Left renal cortex interstitium (tissue), 4 donors: Measurements from ENCODE around the gene NR5A1. TPM values are rescaled to one million over a fixed set of nuclear protein-coding genes. Genes with fewer than 3 reads are reported as not detected.

Experiments used
- DNase-seq, 4 donors: peaks; one replicate each; pipeline ENCODE4 v3.0.0-alpha.2; 2013; ENCODE audit warnings: low read depth in 4 of 4, low spot score in 2 of 4, missing footprints in 1 of 4
- polyA plus RNA-seq, 4 donors: library from polyadenylated mRNA; unstranded; fragments of 120-200 nt; gene quantifications; one replicate each; pipeline ENCODE4 v1.2.1, GENCODE V29; 2013; ENCODE audit not compliant: insufficient read length in 4 of 4

The NR5A1 gene
- polyA plus RNA-seq, 4 donors = 0.05 to 0.14 TPM; not detected in 2

- no peak for DNase-seq
Observed at GRCh38 chr9:124500028-124500795, 7.0 kb downstream of the NR5A1 start.

GRCh38 chr9:124499216-124499615 is 8.0 kb downstream of the NR5A1 start:
- no peak for DNase-seq

GRCh38 chr9:124498499-124499146 is 8.6 kb downstream of the NR5A1 start:
- DNase-seq = no peak

GRCh38 chr9:124498040-124498439 is 9.2 kb downstream of the NR5A1 start:
- no peak for DNase-seq

- no peak for DNase-seq
Observed at GRCh38 chr9:124497441-124497840, 9.8 kb downstream of the NR5A1 start.

GRCh38 chr9:124496463-124496862 is 10.7 kb downstream of the NR5A1 start:
- peak in 3 of 4 donors; percentile 28 to 49 (median 43) for DNase-seq

- DNase-seq = no peak
Observed at GRCh38 chr9:124496075-124496449, 11.1 kb downstream of the NR5A1 start.

- DNase-seq = no peak
Observed at GRCh38 chr9:124495126-124496074, 11.8 kb downstream of the NR5A1 start.

- DNase-seq = no peak
Observed at GRCh38 chr9:124493794-124494479, 13.3 kb downstream of the NR5A1 start.

GRCh38 chr9:124493218-124493617 is 14.0 kb downstream of the NR5A1 start:
- DNase-seq = no peak

- DNase-seq = no peak
Observed at GRCh38 chr9:124492818-124493217, 14.4 kb downstream of the NR5A1 start.

- DNase-seq = no peak
Observed at GRCh38 chr9:124491049-124491975, 15.9 kb downstream of the NR5A1 start.

- DNase-seq = no peak
Observed at GRCh38 chr9:124490004-124490403, 17.2 kb downstream of the NR5A1 start.

GRCh38 chr9:124489222-124489621 is 18.0 kb downstream of the NR5A1 start:
- DNase-seq = no peak

- DNase-seq = no peak
Observed at GRCh38 chr9:124488641-124489210, 18.5 kb downstream of the NR5A1 start.

- DNase-seq = no peak
Observed at GRCh38 chr9:124487260-124488182, 19.7 kb downstream of the NR5A1 start.

GRCh38 chr9:124486778-124487259 is 20.4 kb downstream of the NR5A1 start:
- DNase-seq = no peak

- no peak for DNase-seq
Observed at GRCh38 chr9:124485936-124486335, 21.3 kb downstream of the NR5A1 start.
